ENCODE data around the gene FAM25G.
"Not testable (repeated sequence)": the region's sequence is repeated elsewhere in the genome, so short reads cannot be mapped to it uniquely, and the experiment has no call there.

FAM25G gene

DNA sequence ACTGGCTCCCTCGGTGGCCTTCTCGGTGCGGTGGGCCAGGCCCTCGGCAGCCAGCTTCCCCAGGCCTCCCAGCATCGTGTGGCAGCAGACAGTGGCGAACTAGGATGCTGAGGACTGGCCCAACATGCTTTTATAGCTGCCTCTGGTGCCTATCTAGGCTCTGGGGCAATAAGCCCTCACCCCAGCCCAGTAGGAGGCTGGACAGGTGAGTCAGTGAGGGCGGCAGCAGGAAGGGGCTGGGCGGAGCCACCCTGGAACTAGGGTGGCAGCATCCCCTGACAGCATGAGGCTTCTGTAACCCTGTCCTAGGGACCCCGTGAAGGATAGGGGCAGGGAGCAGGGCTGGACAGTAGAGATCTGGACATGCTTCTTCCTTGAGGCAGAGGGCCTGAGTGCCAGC is at the start of gene FAM25G:
Gene FAM25G (minus strand): TSS at position 101 of the 400 bp plus-strand sequence. CDS start 26 bp downstream, at position 75.
- DNase-seq (ENCODE audit: low read depth in 2 of 2) = not testable (repeated sequence)

DNA sequence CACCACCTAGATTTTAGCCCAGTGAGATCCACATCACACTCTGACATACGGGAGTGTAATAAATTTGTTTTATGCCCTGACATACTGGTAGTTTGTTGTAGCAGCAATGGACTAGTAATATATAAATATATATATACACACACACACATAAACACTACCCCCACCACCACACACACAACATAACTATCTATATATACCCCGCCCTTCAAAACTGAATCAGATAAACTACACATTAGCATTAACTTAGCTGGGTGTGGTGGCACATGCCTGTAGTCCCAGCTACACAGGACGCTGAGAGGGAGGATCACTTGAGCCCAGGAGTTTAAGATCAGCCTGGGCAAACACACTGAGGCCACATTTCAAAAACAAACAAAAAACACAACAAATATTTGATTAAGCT is 44.9 kb upstream of the FAM25G start:
- DNase-seq (ENCODE audit: low read depth in 2 of 2) = not testable (repeated sequence)

DNA sequence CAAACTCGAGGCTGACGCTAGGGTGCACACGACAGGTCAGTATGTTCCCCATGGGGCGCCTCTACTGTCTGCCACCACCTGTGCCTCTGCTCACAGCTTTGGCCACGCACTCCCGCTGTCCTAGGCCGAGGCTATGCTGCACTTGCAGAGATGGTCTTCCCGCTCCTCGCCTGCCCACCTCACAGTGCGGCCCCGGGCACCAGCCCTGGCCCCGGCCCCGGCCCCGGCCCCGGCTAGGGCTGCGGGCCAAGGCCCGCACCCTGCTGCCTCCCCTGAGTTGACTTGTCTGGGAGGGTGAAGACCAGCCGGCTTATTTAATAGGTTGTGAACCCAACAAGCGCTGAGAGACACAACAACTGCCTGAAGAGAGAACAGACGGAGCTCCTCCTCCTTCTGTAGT is 32.0 kb upstream of the FAM25G start, which contains the start of gene AGAP9:
Gene AGAP9 (minus strand): TSS at position 164 of the 400 bp plus-strand sequence. CDS start 112 bp downstream, at position 52.
- not testable (repeated sequence) for DNase-seq (ENCODE audit: low read depth in 2 of 2)

DNA sequence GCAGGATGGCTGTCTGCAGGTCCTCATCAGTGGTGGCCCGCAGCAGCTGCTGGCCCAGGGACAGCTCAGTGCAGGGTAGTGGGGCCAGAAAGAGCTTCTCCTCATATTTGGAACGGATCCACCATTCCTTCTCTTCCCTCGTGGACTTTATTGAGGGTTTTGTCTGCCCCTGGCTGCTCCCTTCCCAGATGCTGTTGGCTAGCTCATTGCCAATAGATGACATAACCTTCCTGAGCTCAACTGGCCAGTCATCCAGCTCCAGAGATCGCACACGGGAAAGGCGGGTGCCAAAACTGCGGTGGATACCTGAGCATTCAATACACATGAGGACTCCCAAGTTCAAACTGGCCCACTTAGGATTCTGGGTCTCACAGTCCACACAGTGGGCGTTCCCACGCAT is 10.8 kb upstream of the FAM25G start:
- DNase-seq (ENCODE audit: low read depth in 2 of 2) = not testable (repeated sequence)

DNA sequence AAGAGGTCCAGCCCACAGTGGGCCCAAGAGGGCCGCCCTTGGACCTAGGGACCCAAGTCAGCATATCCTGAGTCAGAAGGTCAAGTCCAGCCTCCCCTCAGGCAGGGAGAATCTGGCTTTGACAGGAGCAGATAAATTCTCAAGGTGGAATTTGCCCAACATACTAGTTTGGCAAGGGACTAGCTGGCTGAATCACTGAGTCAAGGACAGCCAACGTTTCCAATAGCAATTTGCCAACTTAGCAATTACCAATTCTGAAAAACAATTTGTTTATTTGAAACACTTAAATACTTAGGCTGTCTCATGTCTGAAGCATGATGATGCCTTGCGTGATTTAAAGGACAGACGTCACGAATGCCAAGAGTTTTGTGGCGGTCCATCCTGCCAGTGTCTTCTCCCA is 2.7 kb upstream of the FAM25G start:
- DNase-seq (ENCODE audit: low read depth in 2 of 2) = not testable (repeated sequence)

DNA sequence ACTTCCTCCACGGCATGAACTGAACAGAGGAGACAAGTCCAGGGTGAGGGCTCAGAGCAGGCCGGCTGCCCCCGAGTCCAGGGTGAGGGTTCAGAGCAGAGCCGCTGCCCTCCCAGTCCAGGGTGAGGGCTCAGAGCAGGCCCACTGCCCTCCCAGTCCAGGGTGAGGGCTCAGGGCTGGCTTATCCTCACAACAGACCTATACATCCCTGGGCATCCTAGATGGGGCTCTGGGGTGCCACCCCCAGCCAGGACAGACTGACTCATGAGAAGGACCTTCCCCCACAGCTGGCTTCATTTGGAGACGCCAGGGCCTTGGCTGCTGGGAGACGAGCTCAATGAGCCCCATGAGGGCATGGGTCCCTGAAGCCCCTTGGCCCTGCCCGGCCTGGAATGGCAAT is 1.9 kb downstream of the FAM25G start:
- DNase-seq (ENCODE audit: low read depth in 2 of 2) = not testable (repeated sequence)

DNA sequence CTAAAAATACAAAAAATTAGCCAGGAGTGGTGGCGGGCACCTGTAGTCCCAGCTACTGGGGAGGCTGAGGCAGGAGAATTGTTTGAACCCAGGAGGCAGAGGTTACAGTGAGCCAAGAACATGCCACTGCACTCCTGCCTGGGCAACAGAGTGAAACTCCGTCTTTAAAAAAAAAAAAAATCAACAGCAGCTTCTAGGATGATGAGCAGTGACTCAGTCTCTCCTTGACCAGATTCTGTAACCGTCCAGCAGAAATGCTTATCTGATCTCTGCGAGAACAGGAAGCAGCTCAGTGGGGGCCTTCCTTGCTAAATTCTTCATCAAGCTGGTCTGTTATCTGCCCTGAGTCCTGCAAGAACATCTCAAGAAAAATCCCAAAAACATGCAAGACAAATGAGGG is 5.6 kb downstream of the FAM25G start:
- DNase-seq (ENCODE audit: low read depth in 2 of 2) = not testable (repeated sequence)

DNA sequence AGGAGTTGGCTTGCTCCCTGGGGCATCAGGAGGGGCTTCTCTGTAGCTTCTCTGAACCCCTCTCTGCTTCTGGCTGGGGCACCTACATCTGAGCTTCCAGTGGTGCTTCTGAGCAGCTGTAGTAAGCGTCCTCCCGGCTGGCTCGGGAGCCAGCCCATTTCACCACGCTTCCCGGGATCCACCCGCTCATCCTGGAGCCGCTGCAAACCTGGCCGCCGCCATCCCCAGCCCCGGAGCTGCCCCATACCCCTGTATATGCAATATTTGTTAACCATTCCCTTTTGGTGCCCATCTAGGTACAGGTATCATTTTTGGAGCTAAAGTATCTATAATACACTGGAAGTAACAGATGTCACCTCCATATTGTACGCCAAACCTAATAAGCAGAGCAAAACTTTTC is 6.7 kb downstream of the FAM25G start:
- DNase-seq (ENCODE audit: low read depth in 2 of 2) = not testable (repeated sequence)

DNA sequence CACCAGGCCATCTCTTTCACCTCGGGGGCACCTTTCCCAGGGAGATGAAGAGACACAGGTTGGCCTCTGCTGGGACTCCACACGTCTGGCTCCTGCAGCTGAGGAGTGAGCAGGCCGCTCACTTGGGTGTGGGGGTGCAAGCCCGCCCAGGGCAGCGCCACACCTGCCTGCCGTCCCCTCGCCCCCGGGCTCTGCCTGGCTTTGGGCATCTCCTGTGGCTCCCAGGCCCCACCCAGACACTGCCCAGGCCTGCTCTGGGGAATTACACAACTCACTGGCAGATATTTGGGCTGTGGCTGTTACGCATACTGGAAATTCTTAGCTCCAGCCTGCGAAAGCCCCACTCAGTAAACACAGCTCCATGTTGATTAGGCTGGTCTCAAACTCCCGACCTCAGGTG is 7.6 kb downstream of the FAM25G start, which contains the start of gene ANXA8:
Gene ANXA8 (minus strand): TSS at position 193 of the 400 bp plus-strand sequence. CDS start 182 bp downstream, at position 11.
- DNase-seq (ENCODE audit: low read depth in 2 of 2) = not testable (repeated sequence)

DNA sequence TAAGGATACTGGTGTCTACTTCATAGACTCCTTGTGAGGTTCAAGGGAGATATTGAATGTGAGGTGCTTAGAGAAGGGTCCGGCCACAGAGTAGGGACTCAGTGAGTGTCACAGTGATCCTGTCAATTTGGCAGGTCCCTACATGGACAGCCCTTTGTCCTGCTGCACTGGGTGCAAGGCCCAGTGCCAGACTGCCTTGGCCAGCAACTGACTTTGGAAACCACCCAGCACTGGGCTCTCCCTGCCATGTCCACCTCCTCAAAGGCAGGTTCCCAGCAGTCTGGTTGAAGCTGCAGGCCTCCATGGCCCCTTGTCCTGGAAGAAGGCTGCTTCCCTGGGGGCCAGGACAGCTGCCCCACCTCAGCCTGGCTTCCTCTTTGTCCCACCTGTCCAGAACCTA is 9.1 kb downstream of the FAM25G start:
- not testable (repeated sequence) for DNase-seq (ENCODE audit: low read depth in 2 of 2)

DNA sequence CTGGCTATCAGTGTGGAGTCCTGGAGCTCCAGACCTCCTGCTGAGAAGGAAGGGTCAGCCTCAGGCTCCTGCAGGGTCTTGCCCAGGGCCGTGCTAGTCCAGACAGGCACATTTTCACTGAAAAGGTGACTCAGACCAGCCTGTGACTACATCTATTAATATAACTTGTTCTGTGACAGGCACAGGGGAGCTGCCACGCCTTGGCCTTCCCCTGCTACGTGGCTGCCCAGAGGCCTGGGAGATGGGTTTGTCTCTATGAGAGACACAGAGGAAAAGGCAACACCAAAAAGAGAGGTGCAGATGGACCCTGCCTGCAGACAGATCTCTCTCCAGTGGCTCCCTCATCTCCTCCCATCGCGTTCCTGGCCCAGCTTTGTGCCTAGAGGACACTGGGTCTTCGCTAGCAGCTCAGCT is 9.7 kb downstream of the FAM25G start:
- DNase-seq (ENCODE audit: low read depth in 2 of 2) = not testable (repeated sequence)

DNA sequence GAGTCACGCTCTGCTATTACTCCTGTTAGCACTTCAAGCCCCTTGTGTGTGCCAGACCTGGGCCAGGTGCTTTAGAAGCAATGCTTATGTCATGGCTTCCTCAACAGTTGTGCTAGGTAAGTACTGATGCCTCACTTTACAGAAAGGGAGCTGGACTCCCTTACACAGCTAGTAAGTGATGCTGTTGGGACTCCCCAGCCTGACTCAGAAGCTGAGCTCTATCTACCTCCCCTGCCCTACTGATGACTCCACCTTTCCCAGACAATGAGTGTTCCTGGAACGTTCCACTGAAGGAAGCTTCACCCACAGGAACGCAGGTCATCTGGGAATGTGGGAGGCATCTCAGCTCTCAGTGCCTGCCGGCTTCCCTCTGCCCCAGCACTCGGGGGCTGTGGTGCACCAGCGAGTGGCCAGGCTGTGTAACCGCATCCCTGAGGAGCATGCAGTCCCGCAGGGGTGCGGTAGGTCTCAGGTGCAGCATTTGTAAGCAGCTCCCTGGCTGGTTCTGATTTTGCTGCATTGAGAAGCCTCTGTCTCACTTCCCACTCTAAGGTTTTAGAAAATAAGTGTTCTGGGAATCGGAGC is 10.2 kb downstream of the FAM25G start:
- not testable (repeated sequence) for DNase-seq (ENCODE audit: low read depth in 2 of 2)

DNA sequence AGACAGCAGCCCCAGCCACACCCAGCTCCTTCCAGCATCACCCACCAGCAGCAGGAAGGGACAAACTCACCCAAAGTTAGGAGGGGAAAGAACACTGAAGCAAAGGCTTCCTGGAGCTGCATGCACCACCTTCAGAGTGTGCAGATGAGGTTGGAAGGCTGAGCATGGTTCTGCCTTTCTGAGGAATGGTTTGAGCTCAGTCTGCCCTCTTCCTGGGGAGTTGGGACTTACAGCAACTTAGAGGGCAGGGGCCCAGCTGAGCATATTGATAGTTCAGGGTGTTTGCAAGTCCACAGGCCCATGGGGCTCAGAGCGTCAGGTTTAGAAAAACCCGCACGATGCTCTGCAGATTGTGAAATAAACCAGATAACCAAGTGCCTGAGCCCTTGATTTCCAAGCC is 11.4 kb downstream of the FAM25G start:
- DNase-seq (ENCODE audit: low read depth in 2 of 2) = not testable (repeated sequence)

DNA sequence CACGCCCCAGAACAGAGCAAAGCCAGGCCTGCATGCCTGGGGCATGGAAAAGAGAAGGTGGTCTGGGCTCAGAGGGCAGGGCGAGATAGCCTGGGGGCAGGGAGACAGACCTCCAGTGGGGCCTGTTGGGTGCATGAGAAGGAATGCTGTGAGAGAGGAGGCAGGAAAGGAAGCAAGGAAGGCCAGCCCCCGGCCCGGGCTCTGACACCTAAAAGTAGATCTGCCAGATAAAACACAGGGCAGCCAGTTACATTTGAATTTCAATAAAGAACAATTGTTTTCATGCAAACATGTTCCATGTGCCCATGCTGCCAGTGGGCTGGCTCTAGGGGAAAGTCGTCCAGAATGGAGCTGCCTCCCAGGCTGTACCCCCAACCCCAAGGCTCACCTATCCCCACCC is 13.4 kb downstream of the FAM25G start:
- DNase-seq (ENCODE audit: low read depth in 2 of 2) = not testable (repeated sequence)

DNA sequence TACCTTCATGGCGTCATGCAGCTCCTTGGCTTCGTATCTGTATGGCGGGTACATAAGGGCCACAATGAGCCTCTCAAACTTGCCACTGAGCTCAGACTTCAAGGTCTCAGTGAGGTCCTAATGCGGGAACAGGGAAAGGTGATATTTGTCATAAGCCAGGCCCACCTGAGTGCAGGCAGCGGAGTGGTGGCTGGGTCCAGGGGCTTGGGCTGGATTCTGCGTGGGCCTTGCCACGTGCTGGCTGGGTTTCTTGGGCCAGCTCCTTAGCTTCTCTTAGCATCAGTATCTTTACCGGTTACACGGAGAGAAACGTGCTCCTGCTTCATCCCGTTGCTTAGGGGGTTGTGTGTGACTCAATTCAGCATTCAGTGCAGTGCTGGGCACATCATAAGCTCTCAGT is 14.4 kb downstream of the FAM25G start:
- not testable (repeated sequence) for DNase-seq (ENCODE audit: low read depth in 2 of 2)

DNA sequence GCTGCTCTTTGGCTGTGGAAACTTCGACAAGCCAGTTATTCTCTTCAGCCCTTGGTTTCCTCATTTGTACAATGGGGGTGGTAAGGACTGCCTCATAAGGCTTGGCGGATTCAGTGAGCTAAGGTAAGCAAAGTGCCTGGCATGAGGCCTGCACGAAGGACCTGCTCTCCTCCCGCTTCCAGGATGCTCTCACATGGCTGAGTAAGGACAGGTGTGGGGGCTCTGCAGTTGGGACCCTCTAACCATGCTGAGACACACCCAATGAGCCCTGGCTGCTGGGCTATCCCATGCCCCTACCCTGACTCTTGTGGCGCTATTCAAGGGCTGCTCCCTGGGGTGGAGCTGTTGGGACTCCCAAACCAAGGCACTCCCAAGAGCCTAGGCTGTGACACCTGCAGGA is 16.4 kb downstream of the FAM25G start:
- DNase-seq (ENCODE audit: low read depth in 2 of 2) = not testable (repeated sequence)

DNA sequence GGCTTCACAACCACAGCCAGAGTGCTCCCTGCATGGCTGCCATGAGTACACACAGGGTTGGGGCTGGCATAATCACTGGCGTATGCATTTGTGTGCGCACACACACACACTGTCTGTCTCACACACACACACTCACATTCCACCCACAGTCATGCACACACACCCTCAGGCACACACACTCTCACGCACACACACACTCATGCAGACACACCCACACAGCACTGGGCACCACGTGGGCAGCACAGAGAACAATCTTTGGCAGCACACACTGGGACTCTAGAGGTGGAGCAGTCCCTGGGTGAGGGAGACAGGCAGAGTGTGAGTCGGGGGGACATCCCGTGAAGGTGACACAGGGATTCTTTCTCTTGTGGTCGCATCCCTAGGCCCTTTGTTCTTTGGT is 18.0 kb downstream of the FAM25G start:
- not testable (repeated sequence) for DNase-seq (ENCODE audit: low read depth in 2 of 2)

DNA sequence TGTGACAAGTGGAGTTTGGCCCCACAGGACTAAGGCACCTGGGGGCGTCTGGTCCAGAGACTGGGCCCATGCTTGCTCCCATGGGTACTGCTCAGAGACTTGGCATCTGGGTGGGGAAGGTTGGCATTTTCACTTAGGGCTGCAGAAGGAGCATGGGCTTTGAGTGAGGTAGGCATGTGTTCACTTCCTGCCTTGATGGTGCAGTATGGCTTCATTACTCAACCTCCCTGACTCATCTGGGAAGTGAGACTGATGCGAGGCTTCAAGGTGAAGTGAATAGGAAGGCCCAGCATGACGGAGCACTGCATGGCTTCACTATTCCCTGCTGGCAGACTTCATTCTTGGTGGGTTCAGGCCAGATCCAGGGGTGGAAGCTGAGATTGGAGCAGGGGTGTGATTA is 18.9 kb downstream of the FAM25G start:
- not testable (repeated sequence) for DNase-seq (ENCODE audit: low read depth in 2 of 2)

DNA sequence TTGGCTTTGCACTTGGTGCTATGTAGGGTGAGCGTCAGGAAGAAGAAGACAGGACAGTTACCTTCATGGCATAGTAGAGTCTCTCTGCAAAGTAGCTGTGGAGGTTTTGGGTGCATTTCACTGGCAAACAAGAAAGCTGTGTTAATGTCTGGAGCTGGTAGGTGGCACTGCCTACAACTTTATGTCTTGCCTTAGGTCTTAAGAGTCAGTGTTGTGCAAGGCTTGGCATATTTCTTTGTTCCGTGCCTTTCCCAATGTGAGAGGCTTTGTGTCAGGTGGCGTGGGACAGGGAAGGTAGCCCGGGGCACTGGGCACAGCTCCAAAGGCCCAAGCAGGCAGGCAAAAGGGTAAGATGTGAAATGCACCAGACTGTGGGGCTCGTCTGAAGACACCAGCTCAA is 19.4 kb downstream of the FAM25G start:
- DNase-seq (ENCODE audit: low read depth in 2 of 2) = not testable (repeated sequence)

DNA sequence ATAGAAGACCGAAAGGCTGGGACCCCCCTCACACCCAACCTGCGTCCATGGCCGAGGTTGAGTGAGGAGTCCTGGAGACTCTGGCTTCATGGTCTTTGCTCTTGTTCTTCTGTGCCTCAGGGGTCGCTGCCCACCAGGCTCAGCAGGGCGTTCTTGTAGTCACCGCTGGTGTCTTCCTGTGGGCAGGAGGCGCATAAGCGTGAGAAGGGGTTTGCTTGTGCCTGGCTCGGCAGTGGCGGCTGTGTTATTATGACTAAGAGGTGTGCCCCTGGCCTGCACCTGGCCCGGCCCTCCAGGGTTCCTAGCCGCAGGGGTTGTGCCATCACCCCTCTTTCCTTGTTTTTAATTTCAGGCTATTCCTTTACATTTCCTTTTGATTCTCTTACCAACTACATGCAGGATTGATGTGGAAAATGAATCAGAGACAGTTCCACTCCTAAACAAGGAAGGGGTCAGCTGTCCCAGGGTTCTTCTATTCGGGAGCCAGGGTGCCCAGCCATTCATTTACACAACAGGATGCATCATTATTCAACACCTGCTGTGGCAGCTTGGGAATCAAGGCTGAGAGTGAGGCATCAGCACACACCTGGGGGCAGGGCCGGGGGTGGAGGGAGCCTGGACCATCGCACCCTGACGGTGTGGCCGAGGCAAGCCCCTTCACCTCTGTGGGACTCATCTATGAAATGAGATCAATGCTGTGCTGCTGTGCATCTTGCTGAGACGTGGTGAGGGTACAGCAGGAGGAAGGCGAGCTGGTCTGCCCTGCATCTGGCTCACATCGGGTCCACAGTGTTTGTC is 22.6 kb downstream of the FAM25G start:
- DNase-seq (ENCODE audit: low read depth in 2 of 2) = not testable (repeated sequence)

DNA sequence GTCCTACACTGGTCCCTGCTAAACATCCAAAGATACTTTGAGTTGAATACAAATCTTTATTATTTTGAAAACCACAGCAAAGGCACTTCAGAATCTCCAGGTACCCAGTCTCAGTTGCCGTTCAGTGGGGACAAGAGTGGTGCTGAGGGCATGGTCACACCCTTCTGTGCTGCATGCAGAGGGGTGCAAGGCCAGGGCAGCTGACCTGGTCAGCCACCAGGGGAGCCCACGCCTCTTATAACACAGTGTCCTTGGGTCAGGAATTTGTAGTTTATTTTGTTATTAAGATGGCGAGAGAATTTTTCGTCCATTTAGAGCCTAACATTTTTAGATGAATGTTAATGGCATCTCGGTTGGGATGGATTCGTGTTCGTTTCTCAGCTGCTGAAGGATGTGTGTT is 23.5 kb downstream of the FAM25G start:
- DNase-seq (ENCODE audit: low read depth in 2 of 2) = not testable (repeated sequence)

DNA sequence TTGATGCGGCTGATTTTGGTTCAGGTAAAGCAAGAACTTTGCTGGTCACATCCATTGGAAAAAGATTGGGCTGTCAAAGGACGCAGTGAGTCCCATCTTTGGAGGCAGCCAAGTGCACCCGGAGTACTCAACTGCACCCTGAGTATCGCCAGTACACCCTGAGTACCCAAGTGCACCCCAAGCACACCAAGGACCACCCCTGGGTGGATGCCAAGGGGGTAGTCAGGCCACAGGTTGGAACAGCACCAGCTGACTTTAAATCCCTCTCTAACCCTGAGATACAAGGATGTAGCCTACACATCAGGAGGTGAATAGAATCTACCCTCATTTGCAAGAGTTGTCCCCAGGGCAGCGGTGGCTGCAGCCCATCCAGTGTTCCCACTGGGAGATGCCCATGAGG is 24.0 kb downstream of the FAM25G start:
- DNase-seq (ENCODE audit: low read depth in 2 of 2) = not testable (repeated sequence)
